Epidermal melanocyte (primary cell): Measurements from ENCODE around the gene RNU6-8.

Source experiments
- DNase-seq: peaks from one replicate; pipeline ENCODE4 v3.0.0; 2011; ENCODE audit warnings: low spot score; ENCODE audit not compliant: insufficient read length

The RNU6-8 gene

DNA sequence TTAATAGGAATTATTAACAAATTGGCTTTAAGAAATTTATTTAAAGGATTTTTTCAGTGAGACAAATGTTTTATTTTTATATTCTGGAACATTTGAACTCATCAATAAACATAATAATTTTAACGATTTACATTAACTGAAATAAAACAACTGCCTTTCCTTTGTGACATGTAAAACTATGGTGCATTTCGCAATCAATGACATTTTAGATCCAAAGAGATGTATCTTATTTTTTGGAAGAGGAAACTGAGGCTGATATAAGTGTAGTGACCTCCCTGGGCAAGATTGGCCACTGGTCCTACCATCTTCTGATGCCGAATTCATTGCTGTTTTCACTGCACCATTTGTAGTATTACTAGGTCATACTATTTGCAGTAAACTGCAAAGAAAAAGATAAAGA lies 2.5 kb upstream of the RNU6-8 start:
- DNase-seq, result no peak

DNA sequence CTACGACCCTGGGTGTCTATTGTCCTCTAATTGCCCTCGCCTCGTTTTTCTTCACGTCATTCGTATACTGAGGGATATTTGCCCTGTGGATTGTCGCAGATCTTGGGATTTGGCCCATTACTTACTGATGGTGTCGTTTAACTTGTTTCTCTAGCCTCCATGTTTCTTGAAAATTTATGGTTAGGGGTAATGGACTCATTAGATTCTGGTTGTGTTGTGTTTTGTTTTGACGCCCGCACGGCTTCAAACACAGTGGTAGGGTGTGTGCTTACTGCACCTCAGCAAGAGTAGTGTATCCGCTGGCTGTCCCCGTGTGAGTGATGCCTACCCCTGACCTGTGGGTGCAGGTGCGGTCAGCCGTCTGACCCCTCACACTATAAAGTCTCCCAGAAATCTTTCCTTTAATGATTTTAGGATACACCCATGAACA lies 874 bp upstream of the RNU6-8 start:
- DNase-seq, result no peak

DNA sequence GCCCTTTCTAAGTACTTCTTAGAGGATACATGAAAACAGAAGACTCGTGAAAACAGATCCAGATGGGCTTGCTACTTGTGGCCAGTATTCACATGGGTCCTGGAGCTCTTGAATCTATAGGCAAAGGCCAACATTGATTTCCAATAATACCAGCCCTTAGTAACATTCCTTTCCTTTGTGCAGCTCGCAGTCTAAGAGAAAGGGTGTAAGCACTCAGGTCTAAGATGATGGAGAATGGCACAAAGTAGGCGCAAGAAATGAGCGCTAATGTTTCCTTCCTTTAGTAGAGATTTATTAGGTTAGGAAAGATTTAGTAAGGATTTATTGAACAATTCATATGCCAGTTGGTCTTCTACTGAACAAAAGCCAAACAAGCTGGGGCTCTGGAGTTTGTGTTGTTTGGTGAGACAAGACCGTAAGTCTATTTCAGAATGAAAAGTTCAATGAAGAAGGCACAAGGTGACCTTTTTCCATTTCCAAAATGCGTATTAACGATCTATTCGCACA lies 525 bp downstream of the RNU6-8 start:
- DNase-seq, result no peak

DNA sequence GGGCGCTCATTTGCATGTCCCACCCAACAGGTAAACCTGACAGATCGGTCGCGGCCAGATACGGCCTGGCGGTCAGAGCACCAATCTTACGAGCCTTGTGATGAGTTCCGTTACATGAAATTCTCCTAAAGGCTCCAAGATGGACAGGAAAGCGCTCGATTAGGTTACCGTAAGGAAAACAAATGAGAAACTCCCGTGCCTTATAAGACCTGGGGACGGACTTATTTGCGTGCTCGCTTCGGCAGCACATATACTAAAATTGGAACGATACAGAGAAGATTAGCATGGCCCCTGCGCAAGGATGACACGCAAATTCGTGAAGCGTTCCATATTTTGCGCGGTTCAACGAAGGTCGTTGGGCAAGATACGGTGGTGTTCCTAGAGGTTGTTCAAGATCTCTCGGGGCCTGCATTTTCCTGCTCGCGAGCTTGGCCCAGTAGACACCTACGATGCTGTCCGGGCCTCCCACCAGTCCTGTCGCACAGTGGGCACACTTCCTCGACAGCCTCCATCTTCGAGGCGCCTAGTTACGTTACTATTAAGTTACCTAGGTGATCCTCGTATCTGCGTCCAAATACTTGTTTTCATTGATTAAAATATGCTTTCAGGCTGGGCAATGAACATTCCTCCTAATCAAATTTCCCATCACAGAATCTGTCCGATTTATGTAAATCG lies 1.1 kb downstream of the RNU6-8 start, which contains the start of gene RNU6-7:
Gene RNU6-7, plus strand, starts transcription at position 230 of the 675 bp plus-strand sequence.
- DNase-seq, result no peak

DNA sequence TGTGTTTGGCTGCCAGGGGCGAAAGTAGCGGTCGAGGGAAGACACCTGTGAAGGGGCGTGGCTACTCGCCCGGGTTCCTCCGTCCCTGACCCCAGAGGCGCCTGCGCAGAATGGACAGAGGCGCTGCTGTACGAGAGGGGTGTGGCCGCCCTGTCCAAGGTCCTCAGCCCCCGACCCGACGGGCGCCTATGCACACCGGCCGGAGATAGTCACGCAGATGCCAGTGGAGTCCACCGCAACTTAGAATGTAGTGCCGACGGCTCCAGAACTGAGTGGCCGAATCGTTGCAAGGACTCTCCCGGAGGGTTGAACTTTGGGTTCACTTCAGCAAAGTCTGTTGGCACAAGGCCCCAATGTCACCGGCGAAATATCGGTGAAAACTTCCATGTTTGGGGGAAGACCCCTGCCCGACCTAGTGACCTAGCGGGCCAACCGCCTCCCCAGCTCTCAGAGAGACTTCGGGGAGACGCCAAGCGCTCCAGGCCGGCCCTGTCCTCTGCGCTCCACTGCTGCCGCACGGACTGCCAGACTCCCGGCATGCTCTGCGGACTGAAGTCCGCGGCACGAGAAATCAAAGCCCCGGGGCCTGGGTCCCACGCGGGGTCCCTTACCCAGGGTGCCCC lies 1.8 kb downstream of the RNU6-8 start:
- no peak for DNase-seq

DNA sequence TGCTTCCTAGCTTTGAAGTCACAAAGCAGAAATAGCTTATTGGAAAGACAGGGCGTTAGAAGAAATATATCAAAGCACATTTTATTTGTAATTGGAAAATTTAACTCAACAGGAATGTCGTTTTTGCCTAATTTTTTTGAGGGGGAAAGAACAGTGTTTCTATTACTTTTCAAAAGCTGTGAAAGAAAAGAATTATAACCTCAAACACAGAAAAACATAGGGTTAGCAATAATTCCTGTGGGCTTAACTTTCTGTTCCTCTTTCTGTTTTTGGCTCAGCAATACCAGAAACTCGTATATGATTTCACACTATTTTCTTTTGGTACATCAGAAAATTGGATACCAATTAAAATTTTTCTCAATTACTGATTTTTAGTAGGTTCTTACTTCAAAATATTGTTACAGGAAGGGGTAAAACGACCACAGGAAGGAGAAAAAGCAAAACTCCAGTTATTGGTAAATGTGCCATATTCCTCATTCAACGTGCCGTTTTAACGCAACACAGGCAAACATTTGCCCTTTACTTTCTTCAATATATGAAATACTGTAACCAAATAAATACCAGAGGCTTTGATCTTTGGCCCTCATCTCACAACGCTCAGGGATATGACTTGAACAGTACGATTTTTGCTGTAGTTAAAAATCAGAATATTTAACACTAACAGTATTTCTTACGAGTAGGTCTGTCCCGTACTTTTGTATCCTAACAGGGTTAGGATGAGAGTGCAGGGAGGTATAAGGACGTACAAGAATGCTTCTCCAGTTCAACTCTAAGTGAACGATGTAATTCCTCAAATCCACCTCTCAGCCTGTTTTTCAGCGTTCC lies 2.5 kb downstream of the RNU6-8 start:
- no peak for DNase-seq

DNA sequence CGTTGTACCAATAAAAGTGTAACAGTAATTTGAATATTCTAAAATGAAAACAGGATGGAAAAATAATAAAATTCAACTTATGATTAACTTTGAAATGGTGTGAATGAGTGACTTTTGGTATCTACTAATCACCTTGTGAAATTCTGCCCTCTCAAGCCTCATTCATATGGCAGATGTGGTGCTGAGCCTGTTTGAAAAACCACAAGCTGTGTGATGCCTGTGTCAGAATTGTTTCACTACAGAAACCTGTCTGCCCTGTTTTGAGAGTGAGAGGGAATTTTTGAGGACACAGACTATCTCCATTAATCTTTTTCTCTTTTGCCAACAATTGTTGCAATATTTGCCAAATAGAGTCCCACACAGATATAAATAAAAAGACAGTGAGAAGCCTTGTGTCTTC lies 5.2 kb downstream of the RNU6-8 start:
- DNase-seq, result no peak

DNA sequence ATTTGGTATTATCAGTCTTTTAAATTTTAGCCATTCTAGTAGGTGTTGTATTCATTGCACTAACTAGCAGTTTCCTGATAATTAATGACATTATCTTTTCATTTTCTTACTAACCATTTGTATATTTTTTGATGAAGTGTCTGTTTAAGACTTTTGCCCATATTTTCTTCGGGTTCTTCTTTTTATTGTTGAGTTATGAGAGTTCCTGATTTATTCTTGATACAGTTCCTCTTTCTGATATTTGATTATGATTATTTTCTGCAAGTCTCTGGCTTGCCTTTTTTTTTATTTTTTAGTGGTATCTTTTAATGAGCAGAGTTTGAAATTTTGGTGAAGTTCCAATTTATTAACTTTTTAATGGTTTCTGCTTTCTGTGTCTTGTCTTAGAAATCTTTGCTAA lies 7.4 kb downstream of the RNU6-8 start:
- no peak for DNase-seq

DNA sequence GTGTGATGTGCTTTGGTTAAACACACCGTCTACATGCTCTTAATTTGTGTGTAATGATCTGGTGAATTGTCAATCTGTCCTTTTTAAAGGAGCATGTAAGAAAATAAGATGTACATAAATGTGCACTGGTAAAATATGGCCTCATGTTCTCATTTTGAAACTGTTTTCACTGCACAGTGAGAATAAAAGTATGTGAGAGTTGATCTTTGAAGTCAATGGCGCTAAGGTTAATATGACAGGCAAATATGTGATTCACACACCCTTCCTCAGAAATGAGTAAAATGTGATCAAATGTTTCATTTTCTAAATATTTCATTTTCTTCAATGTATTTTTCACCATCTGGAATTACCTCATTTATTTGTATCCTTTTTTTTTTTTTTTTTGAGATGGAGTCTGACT lies 9.5 kb downstream of the RNU6-8 start:
- no peak for DNase-seq

DNA sequence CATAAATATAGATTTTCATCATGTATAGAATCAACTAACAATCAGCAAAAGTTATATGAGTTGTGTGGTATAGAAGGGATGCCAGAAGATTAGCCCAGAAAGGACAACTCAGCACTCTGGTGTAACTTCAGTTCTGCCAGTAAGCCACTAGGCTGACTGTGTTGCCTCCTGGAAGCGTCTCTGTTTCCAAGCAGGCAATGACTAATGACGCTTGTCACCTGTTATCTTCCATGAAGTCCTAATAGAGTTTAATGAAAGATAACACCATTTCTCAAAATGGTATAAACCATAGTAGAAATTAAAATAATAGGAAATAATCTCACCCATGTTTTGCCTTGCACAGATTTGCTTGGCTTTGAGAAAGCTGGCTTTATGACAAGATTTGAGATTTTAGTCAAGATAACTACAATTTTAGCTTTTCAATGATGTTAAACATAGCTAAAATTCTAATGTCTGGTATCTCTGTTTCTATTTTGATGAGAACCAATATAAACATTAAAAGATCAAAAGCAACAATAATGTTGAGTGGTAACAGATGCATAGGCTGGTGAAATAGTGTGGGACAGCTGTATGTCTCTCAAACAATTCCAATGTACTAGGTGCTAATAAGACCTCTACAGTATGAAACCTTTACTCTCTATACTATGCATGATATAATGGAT lies 10.2 kb downstream of the RNU6-8 start:
- no peak for DNase-seq

DNA sequence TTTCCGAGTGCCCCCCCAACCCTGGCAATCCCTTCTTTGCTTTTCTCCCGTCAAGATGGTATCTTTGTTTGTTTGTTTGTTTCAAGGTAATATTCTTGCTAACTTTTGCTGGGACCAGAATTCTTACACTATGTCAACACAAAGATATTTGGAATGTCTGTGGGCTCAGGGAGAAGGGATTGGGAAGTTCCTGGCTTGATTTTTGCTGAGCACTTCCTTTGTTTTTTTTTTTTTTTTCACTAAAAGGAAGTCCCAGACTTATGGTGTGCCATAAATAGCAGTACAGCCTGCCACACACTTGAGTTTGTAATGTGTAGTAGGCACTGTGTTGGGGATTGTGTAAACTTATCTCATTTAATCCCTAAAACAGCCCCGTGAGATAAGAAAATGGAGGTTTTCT lies 12.4 kb downstream of the RNU6-8 start:
- no peak for DNase-seq

DNA sequence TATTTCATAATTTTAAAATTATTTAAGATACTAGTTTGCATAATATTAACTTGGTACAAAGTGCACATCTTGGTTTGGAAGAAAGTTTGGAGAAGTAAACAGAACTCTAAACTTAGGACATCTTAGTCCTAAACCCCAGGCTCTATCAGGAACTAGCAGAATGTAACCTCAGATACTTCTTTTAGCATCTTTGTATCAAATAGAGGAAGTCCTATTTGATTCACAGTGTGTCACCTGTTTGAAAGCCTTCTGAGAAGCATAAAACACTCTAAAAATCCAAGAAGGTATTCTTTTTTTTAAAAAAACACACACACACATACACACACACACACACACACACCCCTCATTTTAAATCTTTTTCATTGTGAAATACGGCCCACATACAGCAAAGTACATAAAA lies 13.3 kb downstream of the RNU6-8 start:
- no peak for DNase-seq

DNA sequence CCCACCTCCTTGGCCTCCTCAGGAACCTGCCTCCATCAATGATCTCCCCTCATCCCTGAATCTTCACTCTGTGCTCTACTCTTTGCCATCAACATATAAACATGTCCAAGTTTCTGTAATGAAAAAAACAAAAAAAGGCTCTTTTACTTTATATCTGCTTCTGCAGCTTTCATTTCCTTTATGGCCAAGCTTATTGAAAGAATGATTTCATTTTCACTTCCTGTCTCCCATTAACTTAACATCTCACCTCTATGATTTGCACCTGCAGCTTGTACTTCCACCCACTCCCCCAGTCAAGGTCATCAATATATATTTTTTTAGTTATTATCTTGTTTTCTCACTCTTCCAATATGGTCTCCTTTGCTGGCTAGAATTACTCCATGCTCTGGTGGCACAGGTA lies 16.8 kb downstream of the RNU6-8 start:
- DNase-seq, result no peak

DNA sequence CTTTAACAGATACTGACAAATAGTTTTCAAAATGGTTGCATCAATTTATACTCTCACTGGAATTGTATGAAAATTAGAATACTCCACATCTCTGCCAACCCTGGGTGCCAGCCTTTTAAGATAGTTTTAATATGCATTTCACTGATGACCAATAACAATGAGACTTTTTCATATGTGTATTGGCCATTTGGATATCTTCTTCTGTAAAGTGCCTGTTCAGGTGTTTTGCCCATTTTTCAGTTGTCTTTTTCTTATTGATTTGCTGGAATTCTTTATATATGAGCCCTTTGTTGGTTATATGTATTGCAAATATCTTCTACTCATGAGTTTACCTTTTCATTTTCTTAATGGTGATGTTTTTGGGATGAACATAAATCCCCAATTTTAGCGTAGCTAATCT lies 18.0 kb downstream of the RNU6-8 start:
- DNase-seq, result no peak

DNA sequence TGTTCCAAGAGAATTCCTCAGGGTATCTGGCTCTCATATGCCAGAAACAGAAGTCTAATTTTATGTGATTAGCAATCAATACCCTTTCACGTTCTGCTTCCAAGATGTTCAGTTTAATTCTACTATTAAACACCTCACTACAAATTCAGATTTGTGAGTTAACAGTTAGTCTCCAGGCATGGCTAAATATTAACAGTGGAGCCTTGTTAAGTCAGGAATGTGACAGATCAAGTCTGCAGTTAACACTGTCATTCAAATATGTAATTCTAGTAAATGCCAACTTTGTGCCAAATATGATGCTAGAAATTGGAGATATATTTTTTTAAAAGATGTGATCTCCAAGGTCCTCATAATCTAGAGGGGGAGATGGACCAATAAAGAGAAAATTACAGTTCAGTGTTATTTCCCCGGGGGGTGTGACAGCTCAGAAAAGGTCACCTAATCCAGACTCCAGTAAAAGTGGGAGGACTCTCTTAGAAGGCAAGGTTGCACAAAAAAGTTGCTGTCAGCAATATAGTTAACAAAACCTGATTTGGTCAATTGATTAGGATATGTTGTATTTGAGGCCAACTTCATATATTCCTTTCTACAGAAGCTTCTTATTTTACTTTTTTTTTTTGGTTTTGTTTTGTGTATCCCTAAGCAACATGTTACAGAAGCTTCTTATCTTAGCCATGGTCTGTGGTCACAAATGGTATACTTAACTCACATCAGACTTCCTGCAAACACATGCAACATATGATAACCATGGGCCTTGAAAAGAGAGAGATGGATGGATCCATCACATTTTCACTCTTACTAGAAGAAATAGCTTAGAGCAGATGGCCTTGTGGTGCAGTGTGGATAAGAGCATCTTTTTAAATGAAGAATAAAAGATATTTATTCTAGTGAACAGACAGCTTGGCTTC lies 19.7 kb downstream of the RNU6-8 start:
- DNase-seq, result no peak

DNA sequence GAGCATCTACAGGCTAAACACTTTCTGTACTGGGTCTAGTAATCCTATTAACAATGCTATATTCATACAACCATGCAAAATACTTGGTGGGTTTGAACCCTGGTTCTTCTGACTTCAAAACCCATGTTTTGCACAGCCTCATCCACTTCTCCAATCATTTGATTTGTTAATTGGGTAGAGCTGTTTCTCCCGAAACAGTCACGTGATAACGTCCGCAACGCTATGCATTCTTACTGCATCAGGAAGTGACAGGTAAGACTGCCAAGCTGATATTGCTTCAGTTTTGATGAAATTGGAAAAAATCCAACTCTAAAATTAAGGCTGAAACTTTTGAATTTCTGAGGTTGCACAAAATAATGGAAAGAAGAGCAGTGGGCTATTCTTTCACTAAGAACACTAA lies 31.6 kb downstream of the RNU6-8 start:
- no peak for DNase-seq

DNA sequence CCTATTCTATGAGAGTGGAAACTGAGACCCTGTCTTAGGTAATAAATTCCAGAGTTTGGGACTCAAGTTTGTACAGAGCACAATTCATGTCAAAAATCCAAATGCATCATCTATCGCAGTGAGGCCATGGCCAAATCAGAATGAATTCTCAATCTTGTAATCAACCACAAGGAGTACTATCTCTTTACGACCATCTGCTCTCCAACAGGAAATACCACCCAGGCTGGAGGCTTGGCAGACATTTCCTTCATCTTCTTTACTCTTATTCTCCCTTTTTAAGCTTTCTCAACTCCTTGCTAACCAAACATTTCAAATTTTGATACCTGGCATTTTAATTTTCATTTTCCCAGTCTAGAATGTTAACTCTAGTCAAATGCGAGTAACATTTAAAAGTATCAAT lies 33.9 kb downstream of the RNU6-8 start:
- no peak for DNase-seq

DNA sequence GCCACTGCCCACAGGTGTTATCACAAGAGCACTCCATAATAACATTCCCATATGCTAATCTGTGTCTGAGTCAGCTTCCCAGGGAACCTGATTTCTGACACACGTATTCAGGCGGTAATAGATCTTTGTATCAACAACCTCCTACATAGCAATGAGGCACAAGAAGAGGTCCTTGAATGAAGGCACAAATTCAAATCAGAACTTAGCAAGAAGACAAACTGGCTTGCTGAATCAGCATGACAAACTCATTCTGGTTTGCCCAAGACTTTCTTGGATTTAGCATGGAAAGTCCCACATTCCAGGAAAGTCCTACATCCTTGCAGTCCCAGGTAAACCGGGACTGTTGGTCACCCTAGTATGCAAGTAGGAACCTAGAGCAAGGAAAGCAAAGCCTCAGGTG lies 35.2 kb downstream of the RNU6-8 start:
- DNase-seq, result no peak

DNA sequence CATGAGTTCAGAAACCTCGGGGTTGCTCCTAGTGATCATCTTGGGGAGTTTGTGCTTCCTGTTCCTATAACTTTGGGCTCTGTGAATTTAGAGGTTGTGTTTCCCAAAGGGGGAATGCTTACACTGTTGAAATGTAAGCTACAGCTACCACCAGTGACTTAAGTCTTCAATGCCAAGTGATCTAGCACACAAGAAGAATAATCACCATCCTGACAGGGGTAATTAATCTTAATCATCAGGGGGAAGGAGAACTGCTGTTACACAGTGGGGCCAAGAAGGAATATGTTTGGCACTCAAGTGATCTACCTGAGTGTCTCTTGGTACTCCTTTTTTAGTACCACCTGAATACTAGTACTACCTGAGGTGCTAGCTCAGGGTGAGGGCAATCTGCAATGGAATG lies 36.1 kb downstream of the RNU6-8 start:
- DNase-seq, result no peak

DNA sequence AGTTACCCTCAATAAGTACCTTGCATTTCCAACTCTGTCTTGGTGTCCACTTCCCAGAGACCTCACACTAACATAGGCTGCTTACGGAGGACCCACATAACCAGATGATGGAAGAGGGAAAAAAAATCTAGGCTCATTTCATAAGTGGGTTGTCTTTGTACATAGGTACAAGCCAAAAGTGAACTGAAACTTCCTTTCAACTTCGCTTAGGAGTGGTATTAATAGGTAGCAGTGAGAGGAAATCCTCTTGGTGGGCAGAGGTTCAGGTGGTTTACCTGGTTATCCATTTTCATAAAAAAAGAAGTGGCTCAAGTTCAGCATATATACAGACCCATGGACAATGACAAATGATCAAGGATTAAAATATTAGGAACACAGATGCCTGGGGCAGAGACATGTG lies 37.0 kb downstream of the RNU6-8 start:
- DNase-seq, result no peak
